ENCODE measurements around the gene NELL1.

GRCh38 chr11:21553795-21554194 is 884.4 kb downstream of the NELL1 start:
- no peak for TF ChIP-seq RARB (CRISPR knock-in tag; IDR thresholded peaks at IDR 0.05)
- TF ChIP-seq OSR1 (CRISPR knock-in tag; IDR thresholded peaks at IDR 0.05), result no peak
- no peak for TF ChIP-seq TOX (CRISPR knock-in tag; IDR thresholded peaks at IDR 0.05; ENCODE audit: borderline replicate concordance)
- TF ChIP-seq ARNTL (CRISPR knock-in tag; IDR thresholded peaks at IDR 0.05; ENCODE audit: borderline replicate concordance, low read depth), result no peak
- no peak for TF ChIP-seq CSDC2 (CRISPR knock-in tag; IDR thresholded peaks at IDR 0.05)
- no peak for TF ChIP-seq ZC3H10 (CRISPR knock-in tag; IDR thresholded peaks at IDR 0.05)
- no peak for TF ChIP-seq TCF4 (CRISPR knock-in tag; IDR thresholded peaks at IDR 0.05; ENCODE audit: borderline replicate concordance)
- no peak for TF ChIP-seq PATZ1 (CRISPR knock-in tag; IDR thresholded peaks at IDR 0.05; ENCODE audit: borderline replicate concordance)
- TF ChIP-seq ZFP3 (CRISPR knock-in tag; IDR thresholded peaks at IDR 0.05), result no peak
- no peak for TF ChIP-seq ZNF8 (CRISPR knock-in tag; IDR thresholded peaks at IDR 0.05)
- TF ChIP-seq ISL1 (CRISPR knock-in tag; IDR thresholded peaks at IDR 0.05), result no peak
- no peak for TF ChIP-seq ZNF70 (CRISPR knock-in tag; IDR thresholded peaks at IDR 0.05)

Data from SK-N-SH treated with all-trans-retinoic acid at 6 μM for 48 hours (cell line).